DMS 273 (cell line): ENCODE results near the gene CCM2.
A peak's percentile ranks its signal among the peaks of the same experiment; 100 is the strongest.

Experiments
- DNase-seq: peaks from one replicate; lab custom pipeline; 2025; ENCODE audit not compliant: unreplicated experiment; lab: John Stamatoyannopoulos, UW

Gene CCM2

DNA sequence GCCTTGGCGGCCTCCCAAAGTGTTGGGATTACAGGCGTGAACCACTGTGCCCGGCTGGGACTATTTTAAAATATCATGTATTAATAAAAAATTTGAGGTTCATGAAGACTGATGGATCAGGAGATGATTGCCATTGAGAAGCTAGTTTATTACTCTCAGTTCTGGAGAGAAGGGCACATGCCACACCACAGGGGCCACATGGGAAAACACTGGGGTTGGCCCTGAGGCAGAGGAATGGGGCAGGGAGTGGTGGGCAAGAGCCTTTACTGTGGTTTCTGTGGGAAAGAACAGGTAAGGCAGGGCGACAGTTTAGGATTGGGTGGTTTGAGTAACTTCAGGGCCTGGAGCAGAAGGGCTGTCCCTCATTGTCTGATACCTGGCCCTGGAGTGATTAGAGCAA lies 118.3 kb downstream of the CCM2 start:
- DNase-seq: no peak

DNA sequence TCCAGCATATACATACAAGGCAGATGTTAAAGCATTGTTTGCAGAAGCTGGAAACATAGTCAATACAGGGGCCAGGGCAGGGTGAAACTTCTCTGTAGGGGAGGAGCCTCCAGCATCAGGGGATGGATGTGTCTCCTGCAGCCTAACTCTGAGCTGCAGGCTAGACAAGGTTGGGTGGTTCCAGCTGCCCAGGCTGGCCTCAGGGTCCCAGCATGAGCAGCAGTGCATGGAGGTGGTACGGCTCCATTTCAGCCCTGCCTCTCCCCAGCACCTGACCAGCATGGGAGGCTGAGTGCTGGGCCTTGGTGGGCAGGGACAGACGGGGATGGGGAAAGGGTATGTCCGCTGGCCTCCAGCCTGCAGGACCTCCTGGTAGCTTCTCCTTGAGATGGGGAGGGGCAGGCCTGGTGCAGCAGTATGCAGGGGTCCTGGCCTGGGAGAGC lies 118.9 kb downstream of the CCM2 start:
- no peak for DNase-seq

DNA sequence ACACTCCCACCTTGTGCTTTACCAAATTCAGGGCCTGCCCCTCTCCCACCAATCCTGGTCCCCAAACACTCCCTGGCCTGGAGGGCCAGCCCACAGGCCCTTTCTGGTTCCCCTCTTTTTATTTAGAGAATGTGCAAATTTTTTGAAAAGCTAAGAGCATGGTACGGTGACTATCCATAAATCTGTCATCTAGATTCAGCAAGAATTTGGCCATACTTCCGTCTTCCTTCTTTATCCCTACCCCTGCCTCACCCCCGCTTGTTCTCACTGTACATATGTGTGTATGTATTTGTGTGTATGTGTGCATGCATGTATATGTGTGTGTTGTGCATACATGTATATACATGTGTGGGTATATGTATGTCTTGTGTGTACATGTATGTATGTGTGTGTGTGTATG lies 119.5 kb downstream of the CCM2 start:
- DNase-seq: no peak

DNA sequence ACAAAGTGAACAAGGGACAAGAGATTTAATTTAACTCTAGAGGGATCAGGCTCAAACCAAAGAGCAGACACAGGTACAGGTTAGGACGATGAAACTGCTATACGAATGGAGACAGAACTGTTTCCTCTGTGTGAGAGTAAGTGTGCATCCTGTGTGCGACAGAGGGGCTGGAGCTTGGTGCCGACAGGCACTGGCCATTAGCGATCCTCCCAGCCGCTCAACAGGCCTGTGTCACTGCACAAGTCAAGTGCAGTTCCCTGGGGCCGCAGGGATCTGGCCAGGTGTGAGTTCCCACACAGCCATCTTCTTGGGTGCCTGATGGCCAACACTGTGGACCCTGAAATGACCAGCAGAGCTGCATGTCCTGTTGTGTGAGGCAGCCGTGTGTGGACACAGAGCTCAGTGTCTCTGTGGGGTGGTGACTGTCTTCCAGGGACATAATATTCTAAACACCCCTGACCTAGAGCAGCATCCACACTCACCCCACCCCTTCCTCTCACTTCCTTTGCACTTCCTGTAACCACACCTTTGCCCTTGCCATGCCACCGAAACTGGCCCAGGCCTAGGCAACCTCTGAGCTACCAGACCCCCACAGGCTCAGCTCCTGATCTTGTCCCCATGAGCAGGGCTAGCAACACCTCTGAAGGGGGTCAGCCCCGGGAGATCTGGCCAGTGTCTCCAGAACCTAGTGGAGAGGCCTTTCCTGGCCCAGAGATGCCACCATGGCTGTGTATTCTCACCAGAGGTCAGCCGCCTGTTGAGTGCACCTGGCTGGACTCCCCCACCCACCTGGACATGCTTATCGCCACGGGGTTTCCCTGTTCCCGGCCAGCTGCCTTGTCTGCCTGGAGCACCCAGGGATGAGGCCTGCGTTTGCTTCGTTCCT lies 123.2 kb downstream of the CCM2 start:
- DNase-seq: no peak

GRCh38 chr7:45123913-45124710 lies 124.1 kb downstream of the CCM2 start:
- DNase-seq: no peak

GRCh38 chr7:45125193-45125904 lies 125.3 kb downstream of the CCM2 start:
- peak; percentile 65 for DNase-seq
